CD8-positive, alpha-beta memory T cell (primary cell): ENCODE results near the gene RAD1. TPM values are rescaled to one million over a fixed set of nuclear protein-coding genes. Genes with fewer than 3 reads are reported as not detected.

Experiments
- CTCF ChIA-PET: fragments of 350-600 bp; sonication (Branson Sonifier 250); formaldehyde crosslinking; loops from one replicate; lab custom pipeline; 2021; ENCODE audit warnings: antibody characterized with exemption; lab: Charles Lee
- POLR2A ChIA-PET: fragments of 350-600 bp; sonication (Branson Sonifier 250); formaldehyde crosslinking; loops from one replicate; lab custom pipeline; 2021; ENCODE audit warnings: antibody characterized with exemption; lab: Charles Lee
- DNase-seq, 5 donors: peaks; one replicate each; pipeline versions ENCODE4 v3.0.0 to v3.0.0-alpha.2; 2020 to 2022; ENCODE audit warnings: mixed read lengths in 1 of 5
- H3K27ac ChIP-seq: one replicate; pipeline ENCODE4 v1.7.0; 2013; ENCODE audit warnings: low read depth, mild to moderate bottlenecking, low read length, moderate library complexity
- H3K27me3 ChIP-seq: 2 replicates; pipeline ENCODE4 v1.7.0; 2013; ENCODE audit warnings: low read length, mild to moderate bottlenecking; ENCODE audit not compliant: insufficient read depth, poor library complexity, severe bottlenecking
- H3K36me3 ChIP-seq: 2 replicates; pipeline ENCODE4 v1.7.0; 2013; ENCODE audit warnings: mild to moderate bottlenecking, low read length, moderate library complexity; ENCODE audit not compliant: insufficient read depth
- H3K4me1 ChIP-seq: 2 replicates; pipeline ENCODE4 v1.7.0; 2013; ENCODE audit warnings: mild to moderate bottlenecking, low read length, moderate library complexity; ENCODE audit not compliant: insufficient read depth
- H3K4me3 ChIP-seq: 2 replicates; pipeline ENCODE4 v1.7.0; 2013; ENCODE audit warnings: mild to moderate bottlenecking, low read length
- H3K9me3 ChIP-seq: 2 replicates; pipeline ENCODE4 v1.7.0; 2013; ENCODE audit warnings: mild to moderate bottlenecking, low read length
- H3K27ac Mint-ChIP-seq, 8 donors: one replicate each; pipeline ENCODE4 v1.8.0; 2020 to 2021; ENCODE audit warnings: mixed read lengths in 8 of 8, mild to moderate bottlenecking in 6 of 8, inconsistent platforms in 3 of 8, moderate library complexity in 3 of 8
- H3K27me3 Mint-ChIP-seq, 2 donors: one replicate each; pipeline ENCODE4 v1.8.0; 2020 to 2021; ENCODE audit warnings: mixed read lengths in 2 of 2, mild to moderate bottlenecking in 1 of 2, moderate library complexity in 1 of 2
- H3K36me3 Mint-ChIP-seq, 3 donors: one replicate each; pipeline ENCODE4 v1.8.0; 2020 to 2021; ENCODE audit warnings: mixed read lengths in 3 of 3, inconsistent platforms in 1 of 3, mild to moderate bottlenecking in 1 of 3
- H3K4me1 Mint-ChIP-seq, 3 donors: one replicate each; pipeline ENCODE4 v1.8.0; 2020 to 2021; ENCODE audit warnings: mixed read lengths in 3 of 3, inconsistent platforms in 1 of 3, mild to moderate bottlenecking in 1 of 3
- H3K4me3 Mint-ChIP-seq, 7 donors: one replicate each; pipeline ENCODE4 v1.8.0; 2020 to 2021; ENCODE audit warnings: mixed read lengths in 7 of 7, mild to moderate bottlenecking in 6 of 7, moderate library complexity in 4 of 7, inconsistent platforms in 2 of 7
- H3K9me3 Mint-ChIP-seq, 5 donors: one replicate each; pipeline ENCODE4 v1.8.0; 2020 to 2022; ENCODE audit warnings: mixed read lengths in 5 of 5, mild to moderate bottlenecking in 3 of 5, moderate library complexity in 2 of 5, inconsistent platforms in 1 of 5
- polyA plus RNA-seq: library from polyadenylated mRNA; unstranded; fragments of 300-500 nt; fragmentation: Illumina TruSeq; gene quantifications from one replicate; pipeline ENCODE4 v1.2.3, GENCODE V29; 2021
- total RNA-seq, 2 experiments: library from RNA; stranded (reverse); gene quantifications; one replicate each; pipeline ENCODE4 v1.2.3, GENCODE V29; 2021

RAD1 gene
- total and polyA plus RNA-seq, 3 experiments from 2014 or later, result 23.5 to 44.2 (median 41.3) TPM

GRCh38 chr5:34858790-34859189 is 56.5 kb downstream of the RAD1 start:
- no peaks in the 10 kb centered on the region for H3K4me1 ChIP-seq
- no peaks in the 10 kb centered on the region for H3K36me3 ChIP-seq
- no peak overlapping the region for H3K27ac Mint-ChIP-seq
- H3K36me3 Mint-ChIP-seq, result no peaks in the 10 kb centered on the region
- no peaks in the 10 kb centered on the region for H3K27me3 ChIP-seq
- no peaks in the 10 kb centered on the region for H3K9me3 Mint-ChIP-seq
- no peaks in the 10 kb centered on the region for H3K4me1 Mint-ChIP-seq
- H3K9me3 ChIP-seq, result no peaks in the 10 kb centered on the region
- ChIA-PET CTCF (no interaction called here), POLR2A (no interaction called here)
- no peak for DNase-seq
- no peak overlapping the region for H3K27ac ChIP-seq
- peaks cover 0 to 5% of the 10 kb centered on the region in 2 donors for H3K27me3 Mint-ChIP-seq
- H3K4me3 Mint-ChIP-seq, result no peak overlapping the region
- H3K4me3 ChIP-seq, result no peak overlapping the region

GRCh38 chr5:34857894-34858293 is 57.4 kb downstream of the RAD1 start:
- Histone ChIP-seq H3K9me3 (no peaks in the 10 kb centered on the region), H3K27me3 (no peaks in the 10 kb centered on the region), H3K4me1 (no peaks in the 10 kb centered on the region), H3K36me3 (no peaks in the 10 kb centered on the region), H3K27ac (no peak overlapping the region), H3K4me3 (no peak overlapping the region)
- H3K9me3 Mint-ChIP-seq, result no peaks in the 10 kb centered on the region
- H3K4me3 Mint-ChIP-seq, result no peak overlapping the region
- CTCF ChIA-PET, result no interaction called here
- POLR2A ChIA-PET, result no interaction called here
- no peaks in the 10 kb centered on the region for H3K4me1 Mint-ChIP-seq
- H3K36me3 Mint-ChIP-seq, result no peaks in the 10 kb centered on the region
- H3K27ac Mint-ChIP-seq, result no peak overlapping the region
- DNase-seq, result no peak
- peaks cover 0 to 5% of the 10 kb centered on the region in 2 donors for H3K27me3 Mint-ChIP-seq

GRCh38 chr5:34857161-34857560 is 58.1 kb downstream of the RAD1 start:
- ChIA-PET POLR2A (no interaction called here), CTCF (no interaction called here)
- H3K4me1 Mint-ChIP-seq, result no peaks in the 10 kb centered on the region

More at GRCh38 chr5:34857161-34857560, 58.1 kb downstream of the RAD1 start:
- no peaks in the 10 kb centered on the region for H3K36me3 Mint-ChIP-seq
- DNase-seq, result no peak
- no peak overlapping the region for H3K27ac ChIP-seq
- no peak overlapping the region for H3K4me3 Mint-ChIP-seq
- peaks cover 2 to 5% of the 10 kb centered on the region in 2 donors for H3K27me3 Mint-ChIP-seq
- H3K4me3 ChIP-seq, result no peak overlapping the region
- H3K4me1 ChIP-seq, result no peaks in the 10 kb centered on the region
- H3K36me3 ChIP-seq, result no peaks in the 10 kb centered on the region
- no peaks in the 10 kb centered on the region for H3K9me3 Mint-ChIP-seq
- H3K27ac Mint-ChIP-seq, result no peak overlapping the region
- H3K27me3 ChIP-seq, result no peaks in the 10 kb centered on the region
- no peaks in the 10 kb centered on the region for H3K9me3 ChIP-seq

Other genes starting within 250 kb of the RAD1 start
- under 1 TPM; 0.24 to 0.63 TPM for gene TTC23L, start 76.3 kb downstream of the RAD1 start, total RNA-seq
- not detected for gene TTC23L, start 76.3 kb downstream of the RAD1 start, polyA plus RNA-seq
- gene BRIX1, start 207 bp upstream of the RAD1 start, total RNA-seq, result 100 to 1,000 TPM; 102 to 114 TPM
- 53.4 TPM for gene BRIX1, start 207 bp upstream of the RAD1 start, polyA plus RNA-seq
- 10 to 100 TPM; 64.7 to 70.6 TPM for gene DNAJC21, start 14.1 kb upstream of the RAD1 start, total RNA-seq
- gene DNAJC21, start 14.1 kb upstream of the RAD1 start, polyA plus RNA-seq, result 31.0 TPM
- gene AGXT2, start 132.4 kb upstream of the RAD1 start, total RNA-seq, result not detected
- gene AGXT2, start 132.4 kb upstream of the RAD1 start, polyA plus RNA-seq, result not detected